SK-N-SH treated with all-trans-retinoic acid at 6 μM for 48 hours (cell line): ENCODE results near the gene HPCAL1.

Experiments
- ATAC-seq: fragments of 200-7000 bp; cut with Tn5 transposase; 3 replicates; pipeline ENCODE4 v1.9.1; 2020; ENCODE audit warnings: mild to moderate bottlenecking, moderate library complexity
- CREB5 ChIP-seq: fragments of 250-450 bp; sonication (Bioruptor Pico); IDR thresholded peaks from 2 replicates; pipeline ENCODE4 v1.5.1; 2020; ENCODE audit warnings: low read depth, mild to moderate bottlenecking, moderate library complexity
- CSDC2 ChIP-seq: fragments of 250-450 bp; sonication (Bioruptor Pico); IDR thresholded peaks from 2 replicates; pipeline ENCODE4 v1.5.0; 2020; ENCODE audit warnings: mild to moderate bottlenecking, moderate library complexity
- CSRNP3 ChIP-seq: fragments of 250-450 bp; sonication (Bioruptor Pico); IDR thresholded peaks from 2 replicates; pipeline ENCODE4 v1.5.1; 2021; ENCODE audit warnings: mild to moderate bottlenecking, moderate library complexity
- ESRRG ChIP-seq: fragments of 250-450 bp; sonication (Bioruptor Pico); IDR thresholded peaks from 2 replicates; pipeline ENCODE4 v1.6.1; 2021; ENCODE audit warnings: mild to moderate bottlenecking
- ISL1 ChIP-seq: fragments of 250-450 bp; sonication (Bioruptor Pico); IDR thresholded peaks from 2 replicates; pipeline ENCODE4 v2.1.2; 2022; ENCODE audit warnings: mild to moderate bottlenecking, moderate library complexity
- OSR1 ChIP-seq: fragments of 250-450 bp; sonication (Bioruptor Pico); IDR thresholded peaks from 2 replicates; pipeline ENCODE4 v1.8.0; 2022; ENCODE audit warnings: moderate library complexity, mild to moderate bottlenecking, inconsistent platforms
- PATZ1 ChIP-seq: fragments of 250-450 bp; sonication (Bioruptor Pico); IDR thresholded peaks from 2 replicates; pipeline ENCODE4 v1.8.0; 2020; ENCODE audit warnings: mild to moderate bottlenecking, moderate library complexity, borderline replicate concordance
- PPARA ChIP-seq: fragments of 250-450 bp; sonication (Bioruptor Pico); IDR thresholded peaks from 2 replicates; pipeline ENCODE4 v1.5.0; 2020; ENCODE audit warnings: mild to moderate bottlenecking, borderline replicate concordance
- RARB ChIP-seq: fragments of 250-450 bp; sonication (Bioruptor Pico); IDR thresholded peaks from 2 replicates; pipeline ENCODE4 v1.8.0; 2021; ENCODE audit warnings: mild to moderate bottlenecking, moderate library complexity
- SNAI2 ChIP-seq: fragments of 250-450 bp; sonication (Bioruptor Pico); IDR thresholded peaks from 2 replicates; pipeline ENCODE4 v1.5.0; 2020; ENCODE audit warnings: mild to moderate bottlenecking, moderate library complexity
- TCF4 ChIP-seq: fragments of 250-450 bp; sonication (Bioruptor Pico); IDR thresholded peaks from 2 replicates; pipeline ENCODE4 v1.8.0; 2021; ENCODE audit warnings: mild to moderate bottlenecking, moderate library complexity, borderline replicate concordance
- TOX ChIP-seq: fragments of 250-450 bp; sonication (Bioruptor Pico); IDR thresholded peaks from 2 replicates; pipeline ENCODE4 v1.8.0; 2021; ENCODE audit warnings: mild to moderate bottlenecking, moderate library complexity, borderline replicate concordance
- TSHZ2 ChIP-seq: fragments of 250-450 bp; sonication (Bioruptor Pico); IDR thresholded peaks from 2 replicates; pipeline ENCODE4 v1.5.0; 2020; ENCODE audit warnings: mild to moderate bottlenecking, moderate library complexity
- ZC3H10 ChIP-seq: fragments of 250-450 bp; sonication (Bioruptor Pico); IDR thresholded peaks from 2 replicates; pipeline ENCODE4 v1.5.1; 2021; ENCODE audit warnings: mild to moderate bottlenecking, moderate library complexity
- ZFP3 ChIP-seq: fragments of 250-450 bp; sonication (Bioruptor Pico); IDR thresholded peaks from 2 replicates; pipeline ENCODE4 v1.5.0; 2020; ENCODE audit warnings: mild to moderate bottlenecking, moderate library complexity
- ZFP30 ChIP-seq: fragments of 450-650 bp; formaldehyde crosslinking; IDR thresholded peaks from 2 replicates; pipeline ENCODE4 v1.5.0; 2022; ENCODE audit warnings: mild to moderate bottlenecking, moderate library complexity
- ZNF565 ChIP-seq: fragments of 450-650 bp; formaldehyde crosslinking; conservative IDR thresholded peaks from 2 replicates; pipeline ENCODE4 v1.5.0; 2020; ENCODE audit warnings: low read depth, mild to moderate bottlenecking, moderate library complexity
- ZNF70 ChIP-seq: fragments of 450-650 bp; formaldehyde crosslinking; IDR thresholded peaks from 2 replicates; pipeline ENCODE4 v1.5.0; 2020; ENCODE audit warnings: mild to moderate bottlenecking, moderate library complexity

HPCAL1 gene

GRCh38 chr2:10375570-10376281 lies 73.0 kb downstream of the HPCAL1 start:
- TF ChIP-seq ISL1 = no peak
- no peak for TF ChIP-seq ZFP3 (CRISPR knock-in tag)
- no peak for TF ChIP-seq OSR1 (CRISPR knock-in tag)
- TF ChIP-seq PPARA (CRISPR knock-in tag) = no peak
- no peak for TF ChIP-seq SNAI2
- TF ChIP-seq ZNF565 (CRISPR knock-in tag) = no peak
- no peak for TF ChIP-seq CSDC2
- TF ChIP-seq ZC3H10 (CRISPR knock-in tag) = no peak
- no peak for TF ChIP-seq ZNF70
- TF ChIP-seq RARB (CRISPR knock-in tag) = no peak
- no peak for ATAC-seq

- ATAC-seq = no peak
- TF ChIP-seq RARB (CRISPR knock-in tag) (no peak), TSHZ2 (CRISPR knock-in tag) (no peak), ZNF565 (CRISPR knock-in tag) (no peak), ZFP30 (CRISPR knock-in tag) (no peak), CSRNP3 (CRISPR knock-in tag) (no peak), SNAI2 (no peak), ZC3H10 (CRISPR knock-in tag) (no peak), ZFP3 (CRISPR knock-in tag) (no peak), OSR1 (CRISPR knock-in tag) (no peak)
Measured at GRCh38 chr2:10377052-10377746, 74.5 kb downstream of the HPCAL1 start.

DNA sequence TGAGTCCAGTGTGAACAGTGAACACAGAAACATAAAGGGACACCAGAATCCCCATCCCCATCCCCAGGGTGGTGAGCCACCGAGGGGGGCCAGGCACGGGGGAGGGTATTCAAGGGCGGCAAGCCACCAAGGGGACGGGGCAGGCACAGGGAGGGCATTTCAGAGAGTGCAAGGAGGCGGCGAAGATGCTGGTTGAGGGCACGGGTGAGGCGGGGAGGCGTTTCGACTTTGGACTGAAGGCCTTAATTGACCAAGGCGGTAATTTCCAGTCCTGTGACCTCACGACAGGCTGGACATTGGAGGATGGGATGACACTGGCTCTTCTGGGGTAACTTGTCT lies 75.0 kb downstream of the HPCAL1 start:
- TF ChIP-seq TOX (CRISPR knock-in tag) (no peak), PPARA (CRISPR knock-in tag) (no peak), ZC3H10 (CRISPR knock-in tag) (no peak), CREB5 (CRISPR knock-in tag) (no peak), PATZ1 (CRISPR knock-in tag) (no peak), TCF4 (CRISPR knock-in tag) (no peak), ZFP30 (CRISPR knock-in tag) (no peak), TSHZ2 (CRISPR knock-in tag) (no peak), ZNF565 (CRISPR knock-in tag) (no peak), CSRNP3 (CRISPR knock-in tag) (no peak), SNAI2 (no peak), ESRRG (no peak), RARB (CRISPR knock-in tag) (no peak)
- no peak for ATAC-seq
